OCI-LY7 (cell line): ENCODE results near the gene MED31.

Experiments
- EZH2phosphoT487 ChIP-seq: fragments of 200-600 bp; sonication (generic); IDR thresholded peaks from 2 replicates; pipeline ENCODE4 v1.6.1; 2018; ENCODE audit warnings: low read depth, borderline replicate concordance, mild to moderate bottlenecking, mixed run types, antibody characterized with exemption, low read length, moderate library complexity, mixed read lengths
- TF ChIP-seq, protein P1 (sequence below): fragments of 200-600 bp; sonication (generic); conservative IDR thresholded peaks from 2 replicates; pipeline ENCODE4 v1.5.1; 2014; ENCODE audit warnings: mild to moderate bottlenecking, antibody characterized with exemption, low read length, moderate library complexity, mixed read lengths

DNA sequence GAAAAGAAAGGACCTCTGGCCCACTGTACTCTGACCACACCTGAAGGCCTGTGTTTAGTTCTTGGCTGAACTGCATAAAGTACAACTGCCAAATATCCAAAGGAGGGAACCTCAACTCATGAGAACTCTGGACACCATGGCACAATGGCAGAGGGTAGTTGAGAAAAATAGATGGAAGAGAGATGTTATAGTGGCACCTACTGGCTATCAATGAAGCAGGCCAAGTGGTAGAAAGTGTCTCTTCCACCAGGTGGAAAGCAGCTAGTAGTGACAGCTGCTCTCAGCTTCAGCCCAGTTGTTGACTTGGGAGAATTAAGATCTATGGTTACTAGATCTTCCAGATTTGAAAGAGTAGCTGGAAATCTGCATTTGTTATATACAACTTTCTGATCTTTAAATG is 3.2 kb downstream of the MED31 start:
- TF ChIP-seq, protein P1, sequence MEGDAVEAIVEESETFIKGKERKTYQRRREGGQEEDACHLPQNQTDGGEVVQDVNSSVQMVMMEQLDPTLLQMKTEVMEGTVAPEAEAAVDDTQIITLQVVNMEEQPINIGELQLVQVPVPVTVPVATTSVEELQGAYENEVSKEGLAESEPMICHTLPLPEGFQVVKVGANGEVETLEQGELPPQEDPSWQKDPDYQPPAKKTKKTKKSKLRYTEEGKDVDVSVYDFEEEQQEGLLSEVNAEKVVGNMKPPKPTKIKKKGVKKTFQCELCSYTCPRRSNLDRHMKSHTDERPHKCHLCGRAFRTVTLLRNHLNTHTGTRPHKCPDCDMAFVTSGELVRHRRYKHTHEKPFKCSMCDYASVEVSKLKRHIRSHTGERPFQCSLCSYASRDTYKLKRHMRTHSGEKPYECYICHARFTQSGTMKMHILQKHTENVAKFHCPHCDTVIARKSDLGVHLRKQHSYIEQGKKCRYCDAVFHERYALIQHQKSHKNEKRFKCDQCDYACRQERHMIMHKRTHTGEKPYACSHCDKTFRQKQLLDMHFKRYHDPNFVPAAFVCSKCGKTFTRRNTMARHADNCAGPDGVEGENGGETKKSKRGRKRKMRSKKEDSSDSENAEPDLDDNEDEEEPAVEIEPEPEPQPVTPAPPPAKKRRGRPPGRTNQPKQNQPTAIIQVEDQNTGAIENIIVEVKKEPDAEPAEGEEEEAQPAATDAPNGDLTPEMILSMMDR: peak; percentile 82
- TF ChIP-seq EZH2phosphoT487: no peak
